Pons (tissue), 1 donor: ENCODE results near the gene FAM13A.
"Not testable (repeated sequence)": the region's sequence is repeated elsewhere in the genome, so short reads cannot be mapped to it uniquely, and the experiment has no call there.

Experiments
- DNase-seq: peaks from one replicate; pipeline ENCODE4 v3.0.0-alpha.2; 2016; ENCODE audit warnings: low spot score

The FAM13A gene

GRCh38 chr4:88957570-88957969 is 99.4 kb downstream of the FAM13A start:
- peak; percentile 51 for DNase-seq

GRCh38 chr4:88955580-88956380 is 101.2 kb downstream of the FAM13A start:
- no peak for DNase-seq

- DNase-seq = peak; percentile 6
Measured at GRCh38 chr4:88953400-88953799, 103.6 kb downstream of the FAM13A start.

GRCh38 chr4:88952081-88952480 is 104.9 kb downstream of the FAM13A start:
- DNase-seq = no peak

GRCh38 chr4:88949605-88950004 is 107.4 kb downstream of the FAM13A start:
- DNase-seq = no peak

GRCh38 chr4:88940506-88940905 is 116.5 kb downstream of the FAM13A start:
- no peak for DNase-seq

GRCh38 chr4:88939697-88940096 is 117.3 kb downstream of the FAM13A start:
- DNase-seq = no peak

GRCh38 chr4:88938138-88938537 is 118.8 kb downstream of the FAM13A start:
- no peak for DNase-seq

GRCh38 chr4:88937081-88937480 is 119.9 kb downstream of the FAM13A start:
- no peak for DNase-seq

GRCh38 chr4:88933414-88934160 is 123.4 kb downstream of the FAM13A start:
- DNase-seq = no peak

- DNase-seq = no peak
Measured at GRCh38 chr4:88928852-88929251, 128.1 kb downstream of the FAM13A start.

GRCh38 chr4:88927420-88927819 is 129.6 kb downstream of the FAM13A start:
- DNase-seq = no peak

GRCh38 chr4:88919056-88919455 is 137.9 kb downstream of the FAM13A start:
- DNase-seq = no peak

- not testable (repeated sequence) for DNase-seq
Measured at GRCh38 chr4:88913181-88913580, 143.8 kb downstream of the FAM13A start.

- no peak for DNase-seq
Measured at GRCh38 chr4:88911246-88912212, 145.5 kb downstream of the FAM13A start.

- DNase-seq = no peak
Measured at GRCh38 chr4:88910101-88910500, 146.9 kb downstream of the FAM13A start.

- DNase-seq = no peak
Measured at GRCh38 chr4:88908521-88908920, 148.5 kb downstream of the FAM13A start.

- no peak for DNase-seq
Measured at GRCh38 chr4:88908003-88908402, 149.0 kb downstream of the FAM13A start.

- DNase-seq = no peak
Measured at GRCh38 chr4:88907478-88907877, 149.5 kb downstream of the FAM13A start.

GRCh38 chr4:88904240-88904639 is 152.7 kb downstream of the FAM13A start:
- DNase-seq = not testable (repeated sequence)

GRCh38 chr4:88900432-88900831 is 156.6 kb downstream of the FAM13A start:
- no peak for DNase-seq

GRCh38 chr4:88897752-88898151 is 159.2 kb downstream of the FAM13A start:
- no peak for DNase-seq
